ENCODE results near the gene ABCA13. TPM values are rescaled to one million over a fixed set of nuclear protein-coding genes. Genes with fewer than 3 reads are reported as not detected.

Gene ABCA13
- total RNA-seq, 1 experiment from 2014 or later = 0.76 TPM

DNA sequence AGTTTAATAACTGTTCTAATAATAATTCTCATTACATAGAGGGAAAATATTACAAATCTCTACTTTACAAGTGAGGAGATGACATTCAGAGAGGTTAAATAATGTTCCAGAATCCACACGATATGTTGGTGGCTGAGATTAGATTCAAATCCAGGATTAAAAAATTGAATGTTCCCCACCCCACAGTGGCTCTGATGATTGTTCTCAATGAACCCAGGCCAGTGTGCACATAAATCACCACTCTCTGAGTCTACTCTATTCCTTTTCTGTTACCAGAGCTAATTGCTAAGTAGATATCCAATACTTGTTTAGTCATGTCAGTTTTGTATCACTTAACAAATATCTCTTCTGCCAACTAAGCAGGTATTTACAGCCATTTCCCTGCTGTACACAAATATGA, 281.0 kb downstream of the ABCA13 start:
- no peak for TF ChIP-seq EZH2 (IDR thresholded peaks at IDR 0.05; ENCODE audit: low read depth)
- TF ChIP-seq, protein P1, sequence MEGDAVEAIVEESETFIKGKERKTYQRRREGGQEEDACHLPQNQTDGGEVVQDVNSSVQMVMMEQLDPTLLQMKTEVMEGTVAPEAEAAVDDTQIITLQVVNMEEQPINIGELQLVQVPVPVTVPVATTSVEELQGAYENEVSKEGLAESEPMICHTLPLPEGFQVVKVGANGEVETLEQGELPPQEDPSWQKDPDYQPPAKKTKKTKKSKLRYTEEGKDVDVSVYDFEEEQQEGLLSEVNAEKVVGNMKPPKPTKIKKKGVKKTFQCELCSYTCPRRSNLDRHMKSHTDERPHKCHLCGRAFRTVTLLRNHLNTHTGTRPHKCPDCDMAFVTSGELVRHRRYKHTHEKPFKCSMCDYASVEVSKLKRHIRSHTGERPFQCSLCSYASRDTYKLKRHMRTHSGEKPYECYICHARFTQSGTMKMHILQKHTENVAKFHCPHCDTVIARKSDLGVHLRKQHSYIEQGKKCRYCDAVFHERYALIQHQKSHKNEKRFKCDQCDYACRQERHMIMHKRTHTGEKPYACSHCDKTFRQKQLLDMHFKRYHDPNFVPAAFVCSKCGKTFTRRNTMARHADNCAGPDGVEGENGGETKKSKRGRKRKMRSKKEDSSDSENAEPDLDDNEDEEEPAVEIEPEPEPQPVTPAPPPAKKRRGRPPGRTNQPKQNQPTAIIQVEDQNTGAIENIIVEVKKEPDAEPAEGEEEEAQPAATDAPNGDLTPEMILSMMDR (conservative IDR thresholded peaks at IDR 0.05) = no peak
- BruUV-seq (replicated peaks) = no TSS peak
- ChIA-PET POLR2A (ENCODE audit: unreplicated experiment) (no interaction called here), CTCF (no interaction called here)
- Histone ChIP-seq H2AFZ (no peak overlapping the region), H3K4me1 (replicated peaks; ENCODE audit: insufficient read depth) (no peaks in the 10 kb centered on the region), H3K27me3 (ENCODE audit: insufficient read depth, low read depth) (peaks cover 35% of the 10 kb centered on the region; the same call in 1 of the 2 replicates), H3K9me2 (ENCODE audit: insufficient read depth) (no peaks in the 10 kb centered on the region), H3K27ac (no peak overlapping the region), H4K20me1 (ENCODE audit: insufficient read depth) (no peaks in the 10 kb centered on the region), H3K79me2 (ENCODE audit: low read depth) (no peaks in the 10 kb centered on the region), H3K4me3 (no peak overlapping the region), H3K4me2 (no peak overlapping the region), H3K36me3 (ENCODE audit: low read depth) (no peaks in the 10 kb centered on the region), H3K9me3 (ENCODE audit: insufficient read depth, low read depth) (no peaks in the 10 kb centered on the region), H3F3A (ENCODE audit: insufficient read depth, low read depth) (no peaks in the 10 kb centered on the region)
- intact Hi-C loops (cut with micrococcal nuclease; ENCODE audit: unreplicated experiment) = no loop called here
- no peak for DNase-seq

DNA sequence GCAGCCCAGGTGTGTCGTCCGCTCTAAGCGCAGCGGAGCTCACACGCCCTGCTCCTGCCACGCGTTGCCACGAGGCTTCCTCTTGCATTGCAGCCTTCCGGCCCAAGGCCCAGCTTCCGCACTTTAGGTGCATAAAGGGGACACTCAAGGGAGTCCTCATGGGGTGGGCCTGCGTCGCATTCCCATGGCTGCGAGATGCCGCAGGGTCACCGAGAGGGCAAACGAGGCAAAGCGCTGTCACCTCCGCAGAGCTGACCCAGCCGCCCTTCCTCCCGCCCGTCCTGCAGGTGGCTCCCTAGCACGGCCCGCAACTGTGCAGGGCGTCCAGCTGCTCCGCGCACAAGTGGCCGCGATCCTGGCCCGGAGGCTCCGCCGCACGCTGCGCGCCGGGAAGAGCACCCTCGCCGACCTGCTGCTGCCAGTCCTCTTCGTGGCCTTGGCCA, 283.5 kb downstream of the ABCA13 start:
- no peak overlapping the region for H3K27ac ChIP-seq
- H3K4me3 ChIP-seq = no peak overlapping the region
- peaks cover 44% of the 10 kb centered on the region; the same call in 1 of the 2 replicates for H3K27me3 ChIP-seq (ENCODE audit: insufficient read depth, low read depth)
- TF ChIP-seq EZH2 (IDR thresholded peaks at IDR 0.05; ENCODE audit: low read depth) = no peak
- TF ChIP-seq, protein P1 (conservative IDR thresholded peaks at IDR 0.05) = no peak
- BruUV-seq (replicated peaks) = no TSS peak
- no peaks in the 10 kb centered on the region for H3K9me3 ChIP-seq (ENCODE audit: insufficient read depth, low read depth)
- H3K4me1 ChIP-seq (replicated peaks; ENCODE audit: insufficient read depth) = no peaks in the 10 kb centered on the region
- ChIA-PET CTCF (no interaction called here), POLR2A (ENCODE audit: unreplicated experiment) (no interaction called here)
- H3K36me3 ChIP-seq (ENCODE audit: low read depth) = no peaks in the 10 kb centered on the region
- H4K20me1 ChIP-seq (ENCODE audit: insufficient read depth) = no peaks in the 10 kb centered on the region
- H2AFZ ChIP-seq = no peak overlapping the region
- DNase-seq = no peak
- no peaks in the 10 kb centered on the region for H3K9me2 ChIP-seq (ENCODE audit: insufficient read depth)
- H3K79me2 ChIP-seq (ENCODE audit: low read depth) = no peaks in the 10 kb centered on the region
- no peaks in the 10 kb centered on the region for H3F3A ChIP-seq (ENCODE audit: insufficient read depth, low read depth)
- H3K4me2 ChIP-seq = no peak overlapping the region
- intact Hi-C loops (cut with micrococcal nuclease; ENCODE audit: unreplicated experiment) = no loop called here

DNA sequence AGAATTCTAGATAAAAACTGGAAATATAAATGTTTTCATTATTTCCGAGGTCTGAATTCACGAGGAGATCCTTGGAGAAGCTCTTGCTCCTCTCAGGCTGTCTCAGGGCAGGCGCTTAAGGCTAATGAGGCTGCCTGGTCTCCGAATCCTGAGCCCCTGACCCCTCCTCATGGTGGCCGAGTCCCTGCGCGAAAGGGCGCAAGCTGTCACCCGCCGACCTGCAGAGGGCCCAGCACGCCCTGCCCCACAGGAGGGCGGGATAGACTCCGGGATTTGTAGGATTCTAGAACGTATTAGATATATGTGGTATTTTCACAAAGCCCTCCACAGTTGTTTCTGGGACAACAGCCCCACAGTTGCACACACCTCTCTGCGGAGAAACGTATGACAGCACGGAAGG, 284.1 kb downstream of the ABCA13 start:
- POLR2A ChIA-PET (ENCODE audit: unreplicated experiment) = no interaction called here
- intact Hi-C loops (cut with micrococcal nuclease; ENCODE audit: unreplicated experiment) = no loop called here
- BruUV-seq (replicated peaks) = no TSS peak
- Histone ChIP-seq H3K27ac (no peak overlapping the region), H3K9me2 (ENCODE audit: insufficient read depth) (no peaks in the 10 kb centered on the region), H3K36me3 (ENCODE audit: low read depth) (no peaks in the 10 kb centered on the region), H3F3A (ENCODE audit: insufficient read depth, low read depth) (no peaks in the 10 kb centered on the region), H3K9me3 (ENCODE audit: insufficient read depth, low read depth) (no peaks in the 10 kb centered on the region), H3K4me2 (no peak overlapping the region), H3K4me1 (replicated peaks; ENCODE audit: insufficient read depth) (no peaks in the 10 kb centered on the region), H3K4me3 (no peak overlapping the region), H2AFZ (no peak overlapping the region), H4K20me1 (ENCODE audit: insufficient read depth) (no peaks in the 10 kb centered on the region), H3K79me2 (ENCODE audit: low read depth) (no peaks in the 10 kb centered on the region), H3K27me3 (ENCODE audit: insufficient read depth, low read depth) (peaks cover 48% of the 10 kb centered on the region; the same call in 1 of the 2 replicates)
- CTCF ChIA-PET = no interaction called here
- TF ChIP-seq, protein P1 (conservative IDR thresholded peaks at IDR 0.05) = no peak
- TF ChIP-seq EZH2 (IDR thresholded peaks at IDR 0.05; ENCODE audit: low read depth) = no peak
- DNase-seq = no peak

Measured in PC-9 (cell line).